Panc1 (cell line): ENCODE measurements around the gene PRKAG2. TPM values are rescaled to one million over a fixed set of nuclear protein-coding genes. Genes with fewer than 3 reads are reported as not detected.
A peak's percentile ranks its signal among the peaks of the same experiment; 100 is the strongest.

Experiments used
- ATAC-seq: fragments of 200-7000 bp; cut with Tn5 transposase; 2 replicates; pipeline ENCODE4 v1.9.1; 2020; ENCODE audit warnings: mild to moderate bottlenecking, moderate library complexity
- BruUV-seq: library from RNA; stranded (reverse); fragments of 400-500 nt; replicated peaks from 2 replicates; lab custom pipeline; 2021; lab: Mats Ljungman, UMichigan
- CTCF ChIA-PET: fragments of 300-600 bp; sonication (Branson Sonifier 250); formaldehyde crosslinking; loops from one replicate; lab custom pipeline; 2022; ENCODE audit warnings: antibody characterized with exemption; lab: Charles Lee
- POLR2A ChIA-PET: fragments of 300-600 bp; sonication (Branson Sonifier 250); formaldehyde crosslinking; loops from one replicate; lab custom pipeline; 2022; ENCODE audit warnings: antibody characterized with exemption; lab: Charles Lee
- DNase-seq: peaks from one replicate; pipeline ENCODE4 v3.0.0-alpha.2; 2010; ENCODE audit warnings: low read depth, low spot score
- H3K27ac ChIP-seq: 2 replicates; pipeline ENCODE4 v1.5.1; 2011; ENCODE audit warnings: mild to moderate bottlenecking, low read length, inconsistent platforms
- H3K27me3 ChIP-seq: fragments of 200-500 bp; sonication (Bioruptor generic); 2 replicates; pipeline ENCODE4 v1.6.0; 2014; ENCODE audit warnings: low read length, inconsistent platforms; ENCODE audit not compliant: control insufficient read depth, insufficient read depth
- H3K36me3 ChIP-seq: fragments of 200-500 bp; sonication (Bioruptor generic); 2 replicates; pipeline ENCODE4 v1.5.1; 2014; ENCODE audit warnings: inconsistent platforms, mild to moderate bottlenecking, low read length, moderate library complexity; ENCODE audit not compliant: control insufficient read depth, insufficient read depth
- H3K4me1 ChIP-seq: 2 replicates; pipeline ENCODE4 v1.5.1; 2011; ENCODE audit warnings: inconsistent platforms, mild to moderate bottlenecking, low read length, moderate library complexity; ENCODE audit not compliant: control insufficient read depth, insufficient read depth
- H3K4me3 ChIP-seq, 2 experiments: 2 replicates each; pipeline ENCODE4 v1.5.1; 2011 to 2012; ENCODE audit warnings: low read depth in 2 of 2, low read length in 2 of 2, mild to moderate bottlenecking in 2 of 2, inconsistent platforms in 1 of 2, moderate library complexity in 1 of 2
- H3K9me3 ChIP-seq: fragments of 200-500 bp; sonication (Bioruptor generic); 2 replicates; pipeline ENCODE4 v1.5.1; 2014; ENCODE audit warnings: low read depth, mild to moderate bottlenecking, inconsistent platforms, low read length, moderate library complexity; ENCODE audit not compliant: control insufficient read depth, insufficient read depth
- CTCF ChIP-seq: fragments of 450-650 bp; IDR thresholded peaks from 2 replicates; pipeline ENCODE4 v1.5.1; 2017; ENCODE audit warnings: mild to moderate bottlenecking
- POLR2AphosphoS5 ChIP-seq: IDR thresholded peaks from 2 replicates; pipeline ENCODE4 v1.6.1; 2012; ENCODE audit warnings: mild to moderate bottlenecking, low read depth, low read length, moderate library complexity
- SIN3A ChIP-seq: IDR thresholded peaks from 2 replicates; pipeline ENCODE4 v1.6.1; 2012; ENCODE audit warnings: low read depth, mild to moderate bottlenecking, low read length, moderate library complexity, borderline replicate concordance; ENCODE audit not compliant: insufficient read depth
- TCF7L2 ChIP-seq: IDR thresholded peaks from 2 replicates; pipeline ENCODE4 v1.6.1; 2011; ENCODE audit warnings: mild to moderate bottlenecking, low read depth, low read length, inconsistent platforms
- in situ Hi-C: cut with HindIII; loops from 2 replicates; pipeline ENCODE4 v1.10.0; 2016; ENCODE audit warnings: low sequenced_read_pairs, low pct_unique_long_range_greater_than_20kb
- intact Hi-C: fragments of 100-400 bp; cut with micrococcal nuclease; formaldehyde crosslinking; loops from one replicate; pipeline ENCODE4 v1.10.0; 2022; ENCODE audit not compliant: unreplicated experiment
- total RNA-seq: library from RNA; stranded (reverse); gene quantifications from one replicate; pipeline ENCODE4 v1.2.1, GENCODE V29; 2021; ENCODE audit not compliant: unreplicated experiment
- TF ChIP-seq, protein P1 (sequence below), 2 experiments: IDR thresholded peaks; 2 replicates each; pipeline ENCODE4 v1.6.1; 2011 to 2012; ENCODE audit warnings: low read depth in 2 of 2, control low read depth in 1 of 2, low read length in 1 of 2, mild to moderate bottlenecking in 1 of 2, moderate library complexity in 1 of 2; ENCODE audit not compliant: insufficient read depth in 1 of 2

The PRKAG2 gene
- total RNA-seq, 1 experiment from 2014 or later = 71.6 TPM

DNA sequence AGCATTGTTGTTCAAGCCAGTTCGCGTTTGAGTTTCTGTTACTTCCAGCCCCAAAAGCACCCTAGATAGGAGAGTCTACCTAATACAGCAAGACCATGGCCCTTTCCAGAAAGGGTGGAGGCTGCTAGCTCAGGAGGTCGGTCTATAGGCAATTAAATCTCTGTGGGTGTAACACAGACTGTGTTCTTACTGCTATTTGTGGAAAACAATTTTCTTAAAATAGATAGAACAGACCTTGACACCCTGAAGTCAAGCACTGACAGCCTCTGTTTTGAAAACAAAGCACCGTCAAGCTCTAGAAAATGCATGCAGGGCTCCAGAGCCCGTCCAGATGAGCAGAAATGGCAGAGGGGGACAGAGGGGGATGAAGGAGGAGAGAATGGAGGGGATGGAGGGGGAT, 156.6 kb downstream of the PRKAG2 start:
- H3K36me3 ChIP-seq = no peaks in the 10 kb centered on the region
- DNase-seq = no peak
- BruUV-seq = no TSS peak
- in situ Hi-C loops = no loop called here
- peak overlapping the region; percentile 52; the same call in 1 of the 2 replicates for H3K27ac ChIP-seq
- ATAC-seq = no peak
- H3K4me1 ChIP-seq = peaks cover 29% of the 10 kb centered on the region
- POLR2A ChIA-PET = no interaction called here
- TF ChIP-seq POLR2AphosphoS5 (no peak), CTCF (no peak), SIN3A (no peak)
- TF ChIP-seq, protein P1, sequence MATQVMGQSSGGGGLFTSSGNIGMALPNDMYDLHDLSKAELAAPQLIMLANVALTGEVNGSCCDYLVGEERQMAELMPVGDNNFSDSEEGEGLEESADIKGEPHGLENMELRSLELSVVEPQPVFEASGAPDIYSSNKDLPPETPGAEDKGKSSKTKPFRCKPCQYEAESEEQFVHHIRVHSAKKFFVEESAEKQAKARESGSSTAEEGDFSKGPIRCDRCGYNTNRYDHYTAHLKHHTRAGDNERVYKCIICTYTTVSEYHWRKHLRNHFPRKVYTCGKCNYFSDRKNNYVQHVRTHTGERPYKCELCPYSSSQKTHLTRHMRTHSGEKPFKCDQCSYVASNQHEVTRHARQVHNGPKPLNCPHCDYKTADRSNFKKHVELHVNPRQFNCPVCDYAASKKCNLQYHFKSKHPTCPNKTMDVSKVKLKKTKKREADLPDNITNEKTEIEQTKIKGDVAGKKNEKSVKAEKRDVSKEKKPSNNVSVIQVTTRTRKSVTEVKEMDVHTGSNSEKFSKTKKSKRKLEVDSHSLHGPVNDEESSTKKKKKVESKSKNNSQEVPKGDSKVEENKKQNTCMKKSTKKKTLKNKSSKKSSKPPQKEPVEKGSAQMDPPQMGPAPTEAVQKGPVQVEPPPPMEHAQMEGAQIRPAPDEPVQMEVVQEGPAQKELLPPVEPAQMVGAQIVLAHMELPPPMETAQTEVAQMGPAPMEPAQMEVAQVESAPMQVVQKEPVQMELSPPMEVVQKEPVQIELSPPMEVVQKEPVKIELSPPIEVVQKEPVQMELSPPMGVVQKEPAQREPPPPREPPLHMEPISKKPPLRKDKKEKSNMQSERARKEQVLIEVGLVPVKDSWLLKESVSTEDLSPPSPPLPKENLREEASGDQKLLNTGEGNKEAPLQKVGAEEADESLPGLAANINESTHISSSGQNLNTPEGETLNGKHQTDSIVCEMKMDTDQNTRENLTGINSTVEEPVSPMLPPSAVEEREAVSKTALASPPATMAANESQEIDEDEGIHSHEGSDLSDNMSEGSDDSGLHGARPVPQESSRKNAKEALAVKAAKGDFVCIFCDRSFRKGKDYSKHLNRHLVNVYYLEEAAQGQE (IDR thresholded peaks at IDR 0.05; ENCODE audit: insufficient read depth in 1 of 2, low read depth in 2 of 2, low read length in 1 of 2) = no peak
- CTCF ChIA-PET = no interaction called here
- no peaks in the 10 kb centered on the region for H3K27me3 ChIP-seq
- H3K9me3 ChIP-seq = no peaks in the 10 kb centered on the region
- H3K4me3 ChIP-seq = no peak overlapping the region
- intact Hi-C loops = no loop called here

DNA sequence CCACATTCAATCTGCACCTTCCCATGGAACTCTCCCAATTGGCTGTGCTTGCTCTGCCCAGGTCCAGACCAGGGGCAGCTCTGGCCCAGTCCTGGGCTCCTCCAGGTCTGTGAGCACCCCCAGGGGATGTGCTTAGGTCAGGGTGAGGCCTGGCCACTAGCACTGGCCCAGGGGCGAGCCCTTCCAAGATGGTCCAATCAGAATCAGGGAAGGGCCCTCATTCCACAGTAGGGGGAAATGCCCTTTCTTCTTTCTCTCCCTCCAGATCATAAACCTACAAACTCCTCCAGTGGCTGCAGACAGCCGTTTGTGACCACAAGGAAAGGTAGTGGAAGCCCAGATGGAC, 157.0 kb downstream of the PRKAG2 start:
- Histone ChIP-seq H3K4me3 (no peak overlapping the region), H3K36me3 (no peaks in the 10 kb centered on the region), H3K27me3 (no peaks in the 10 kb centered on the region), H3K27ac (peak overlapping the region; percentile 52; the same call in 1 of the 2 replicates), H3K9me3 (no peaks in the 10 kb centered on the region), H3K4me1 (peaks cover 29% of the 10 kb centered on the region)
- intact Hi-C loops = no loop called here
- BruUV-seq = no TSS peak
- no peak for ATAC-seq
- ChIA-PET POLR2A (no interaction called here), CTCF (no interaction called here)
- no peak for DNase-seq
- TF ChIP-seq, protein P1 (IDR thresholded peaks at IDR 0.05; ENCODE audit: insufficient read depth in 1 of 2, low read depth in 2 of 2, low read length in 1 of 2) = no peak
- no peak for TF ChIP-seq SIN3A
- TF ChIP-seq POLR2AphosphoS5 = no peak
- TF ChIP-seq TCF7L2 = no peak
- no peak for TF ChIP-seq CTCF
- in situ Hi-C loops = no loop called here
